GM12878 (cell line): ENCODE data around the gene CCDC88A. TPM values are rescaled to one million over a fixed set of nuclear protein-coding genes. Genes with fewer than 3 reads are reported as not detected.

Experiments
- ATAC-seq: fragments of 200-7000 bp; cut with Tn5 transposase; 3 replicates; pipeline ENCODE4 v1.9.1; 2020; ENCODE audit warnings: mild to moderate bottlenecking, moderate library complexity
- BruUV-seq: library from RNA; stranded (reverse); fragments of 400-500 nt; replicated peaks from 2 replicates; lab custom pipeline; 2021; lab: Mats Ljungman, UMichigan
- CTCF ChIA-PET: fragments of 300-600 bp; sonication (Branson Sonifier 250); formaldehyde crosslinking; extraction: SDS; loops from one replicate; lab custom pipeline; 2021; ENCODE audit warnings: inconsistent platforms; lab: Yijun Ruan, JAX
- POLR2A ChIA-PET: fragments of 350-600 bp; formaldehyde crosslinking; extraction: SDS; loops from one replicate; lab custom pipeline; 2021; ENCODE audit warnings: inconsistent platforms; lab: Charles Lee
- RAD21 ChIA-PET: fragments of 300-600 bp; sonication (Branson Sonifier 250); formaldehyde crosslinking; loops from one replicate; lab custom pipeline; 2023; ENCODE audit warnings: antibody characterized with exemption; ENCODE audit not compliant: unreplicated experiment; lab: Charles Lee
- SMC1A ChIA-PET: fragments of 300-600 bp; sonication (Branson Sonifier 250); formaldehyde crosslinking; loops from one replicate; lab custom pipeline; 2023; ENCODE audit not compliant: unreplicated experiment, uncharacterized antibody; lab: Charles Lee
- DNase-seq: peaks from one replicate; pipeline ENCODE4 v3.0.0-alpha.2; 2011; ENCODE audit warnings: low read depth, low spot score
- FAIRE-seq: peaks from 3 replicates; lab custom pipeline; 2011; peaks lifted over from hg19 to GRCh38; lab: Jason Lieb, UNC
- H2AFZ ChIP-seq: 2 replicates; pipeline ENCODE4 v1.6.0; 2011; ENCODE audit warnings: low read depth, low read length, control low read depth; ENCODE audit not compliant: control insufficient read depth
- H3K27ac ChIP-seq: 2 replicates; pipeline ENCODE4 v1.5.1; 2011; ENCODE audit warnings: control low read depth; ENCODE audit not compliant: control insufficient read depth, insufficient read depth
- H3K27me3 ChIP-seq, 2 experiments: replicated peaks in 1 of 2; 2 replicates each; pipeline versions ENCODE4 v1.6.0 to v1.6.1; 2011; ENCODE audit warnings: low read length in 1 of 2; ENCODE audit not compliant: control insufficient read depth in 2 of 2, insufficient read depth in 2 of 2
- H3K36me3 ChIP-seq, 2 experiments: 2 replicates each; pipeline ENCODE4 v1.5.1; 2011; ENCODE audit warnings: low read length in 1 of 2; ENCODE audit not compliant: control insufficient read depth in 2 of 2, insufficient read depth in 2 of 2
- H3K4me1 ChIP-seq: 2 replicates; pipeline ENCODE4 v1.6.1; 2011; ENCODE audit warnings: mild to moderate bottlenecking, low read length, moderate library complexity, mixed read lengths; ENCODE audit not compliant: control insufficient read depth, insufficient read depth
- H3K4me2 ChIP-seq: 2 replicates; pipeline ENCODE4 v1.6.0; 2011; ENCODE audit warnings: control low read depth; ENCODE audit not compliant: control insufficient read depth, insufficient read depth
- H3K4me3 ChIP-seq: fragments of 200-600 bp; sonication (generic); 2 replicates; pipeline ENCODE4 v1.5.1; 2016
- H3K79me2 ChIP-seq: 2 replicates; pipeline ENCODE4 v1.6.0; 2011; ENCODE audit warnings: low read length; ENCODE audit not compliant: control insufficient read depth, insufficient read depth
- H3K9ac ChIP-seq: 2 replicates; pipeline ENCODE4 v1.8.0; 2011; ENCODE audit warnings: low read length, control low read depth, mixed read lengths; ENCODE audit not compliant: control insufficient read depth, insufficient read depth
- H3K9me3 ChIP-seq: replicated peaks from 3 replicates; pipeline ENCODE4 v1.5.1; 2011; ENCODE audit warnings: mild to moderate bottlenecking, low read length; ENCODE audit not compliant: control insufficient read depth, insufficient read depth
- H4K20me1 ChIP-seq: 2 replicates; pipeline ENCODE4 v1.6.0; 2011; ENCODE audit not compliant: control insufficient read depth, insufficient read depth
- BHLHE40 ChIP-seq, 2 experiments: fragments of 450-650 bp in 1 of 2; IDR thresholded peaks; 2 replicates each; pipeline ENCODE4 v1.6.1; 2011 to 2017; ENCODE audit warnings: low read depth in 2 of 2, borderline replicate concordance in 1 of 2, improper control_type of control experiment in 1 of 2, low read length in 1 of 2, mild to moderate bottlenecking in 1 of 2
- GABPA ChIP-seq: IDR thresholded peaks from 2 replicates; pipeline ENCODE4 v1.6.1; 2014; ENCODE audit warnings: antibody characterized with exemption, low read depth, mild to moderate bottlenecking, inconsistent platforms
- KDM1A ChIP-seq: fragments of 200-600 bp; sonication (generic); IDR thresholded peaks from 2 replicates; pipeline ENCODE4 v1.6.1; 2016; ENCODE audit warnings: borderline replicate concordance
- NKRF ChIP-seq: fragments of 450-650 bp; conservative IDR thresholded peaks from 2 replicates; pipeline ENCODE4 v1.6.1; 2017; ENCODE audit warnings: mild to moderate bottlenecking, moderate library complexity
- NR2C1 ChIP-seq: fragments of 450-650 bp; IDR thresholded peaks from 2 replicates; pipeline ENCODE4 v1.6.1; 2017; ENCODE audit warnings: antibody characterized with exemption, mild to moderate bottlenecking, moderate library complexity
- NR2F1 ChIP-seq: fragments of 450-650 bp; conservative IDR thresholded peaks from 2 replicates; pipeline ENCODE4 v1.6.1; 2017; ENCODE audit warnings: mild to moderate bottlenecking
- POLR2AphosphoS2 ChIP-seq: IDR thresholded peaks from 2 replicates; pipeline ENCODE4 v1.6.1; 2011; ENCODE audit warnings: low read depth, mild to moderate bottlenecking, low read length, improper control_type of control experiment, moderate library complexity
- YBX1 ChIP-seq: fragments of 450-650 bp; IDR thresholded peaks from 2 replicates; pipeline ENCODE4 v1.6.1; 2016; ENCODE audit warnings: antibody characterized with exemption
- YY1 ChIP-seq: IDR thresholded peaks from 2 replicates; pipeline ENCODE4 v1.6.1; 2011; ENCODE audit warnings: low read depth, mild to moderate bottlenecking, low read length
- ZBTB40 ChIP-seq: fragments of 450-650 bp; IDR thresholded peaks from 2 replicates; pipeline ENCODE4 v1.6.1; 2016; ENCODE audit warnings: mild to moderate bottlenecking, moderate library complexity, borderline replicate concordance
- WGBS: methylation state at CpG from one replicate; pipeline ENCODE4 v1.1.6; 2016; ENCODE audit warnings: low lambda C conversion rate; ENCODE audit not compliant: insufficient replicate concordance, insufficient coverage; ENCODE audit errors: missing lambda C conversion rate; 5-methylcytosine and 5-hydroxymethylcytosine counted together
- in situ Hi-C: fragments of 300-500 bp; cut with MboI; formaldehyde crosslinking; loops from 9 replicates; pipeline ENCODE4 v1.14.3; 2018; ENCODE audit warnings: mixed read lengths
- intact Hi-C: fragments of 100-400 bp; cut with micrococcal nuclease; formaldehyde crosslinking; loops from one replicate; pipeline ENCODE4 v1.14.2; 2022; ENCODE audit not compliant: unreplicated experiment
- polyA plus RNA-seq, 11 experiments: library from polyadenylated mRNA; depleted of rRNA in 4 of 11; unstranded in 6 of 11; stranded (reverse) in 5 of 11; fragments of >200 nt; fragmentation: Nextera tagmentation in 4 of 11; fragmentation: Illumina TruSeq in 1 of 11; extraction: Ambion mirVana in 4 of 11; extraction: Trizol in 1 of 11; gene quantifications; 1 replicate in 1 of 11; 2 replicates in 10 of 11; pipeline versions ENCODE4 v1.2.1 to v1.2.3, GENCODE V29; 2011 to 2016; ENCODE audit warnings: inconsistent platforms in 2 of 11, missing spikeins in 2 of 11, low read depth in 1 of 11
- total RNA-seq, 4 experiments: library from RNA; depleted of rRNA in 3 of 4; stranded (reverse); fragments of >200 nt in 3 of 4; fragmentation: Illumina TruSeq in 1 of 4; extraction: Trizol in 1 of 4; gene quantifications; 2 replicates each; pipeline versions ENCODE4 v1.2.1 to v1.2.3, GENCODE V29; 2013 to 2021

CCDC88A gene
- total and polyA plus RNA-seq, 10 of the 15 experiments (the other 5 are each of a cell fraction or from before 2014, with no cell fraction given): 1.8 to 71.6 (median 45.9) TPM

- 15% methylated on average over 6 of the region's 6 CpGs for WGBS
- Histone ChIP-seq H3K9ac (peak overlapping the region; percentile 80), H3K36me3 (no peaks in the 10 kb centered on the region), H3K4me3 (no peak overlapping the region; the same call in 1 of the 2 replicates), H3K79me2 (peaks cover 34% of the 10 kb centered on the region), H2AFZ (peak overlapping the region; percentile 68), H3K4me1 (peaks cover under 1% of the 10 kb centered on the region; the same call in 1 of the 2 replicates), H3K27ac (no peak overlapping the region), H3K4me2 (peak overlapping the region; percentile 78), H3K9me3 (no peaks in the 10 kb centered on the region; the same call in 2 of the 3 replicates), H4K20me1 (no peaks in the 10 kb centered on the region), H3K27me3 (no peaks in the 10 kb centered on the region)
- CTCF ChIA-PET: interaction anchor here (1.0 kb wide), 1 partner anchor 10 kb away, joined by 3 read pairs; no protein-coding TSS in a partner anchor
- ATAC-seq (no peak), DNase-seq (no peak), FAIRE-seq (no peak)
- SMC1A ChIA-PET: no interaction called here
- in situ Hi-C loops (no loop called here), intact Hi-C loops (no loop called here)
- POLR2A ChIA-PET: no interaction called here
- TF ChIP-seq YBX1 (no peak), KDM1A (no peak), BHLHE40 (IDR thresholded peaks at IDR 0.05; ENCODE audit: borderline replicate concordance in 1 of 2, low read depth in 2 of 2, low read length in 1 of 2) (peak; percentile 26 to 42; a peak in 1 of 4 replicates)
- BruUV-seq: no TSS peak
- RAD21 ChIA-PET: no interaction called here
These were observed 1.2 kb upstream of the CCDC88A start for GRCh38 chr2:55420871-55421270.

GRCh38 chr2:55420439-55420725 is 726 bp upstream of the CCDC88A start:
- intact Hi-C loops (no loop called here), in situ Hi-C loops (no loop called here)
- Histone ChIP-seq H3K4me3 (peak overlapping the region; percentile 94), H3K36me3 (no peaks in the 10 kb centered on the region), H3K9ac (peak overlapping the region; percentile 80), H3K79me2 (peaks cover 39% of the 10 kb centered on the region), H3K4me2 (peak overlapping the region; percentile 78), H3K27ac (peak overlapping the region; percentile 63), H3K9me3 (no peaks in the 10 kb centered on the region; the same call in 2 of the 3 replicates), H2AFZ (peak overlapping the region; percentile 99), H3K27me3 (no peaks in the 10 kb centered on the region), H4K20me1 (no peaks in the 10 kb centered on the region), H3K4me1 (peaks cover 3% of the 10 kb centered on the region; the same call in 1 of the 2 replicates)
- WGBS: 1% methylated on average over 3 of the region's 3 CpGs
- ATAC-seq (no peak), FAIRE-seq (no peak), DNase-seq (no peak)
- ChIA-PET RAD21 (no interaction called here), POLR2A (no interaction called here), CTCF (no interaction called here), SMC1A (no interaction called here)
- BruUV-seq: no TSS peak
- peak; percentile 39; the same call in 1 of the 2 replicates for TF ChIP-seq ZBTB40
- TF ChIP-seq NR2F1: no peak
- no peak for TF ChIP-seq NR2C1
- 0 out of 2 replicates have a peak, but pooled peaks have one; percentile 21 for TF ChIP-seq GABPA
- no peak for TF ChIP-seq YY1
- TF ChIP-seq NKRF: no peak
- TF ChIP-seq POLR2AphosphoS2: no peak
